DMS153 (cell line): ENCODE measurements around the gene IL31RA.

Experiments used
- DNase-seq: peaks from one replicate; lab custom pipeline; 2025; lab: John Stamatoyannopoulos, UW

Gene IL31RA

GRCh38 chr5:55860288-55860687 is 9.1 kb downstream of the IL31RA start:
- no peak for DNase-seq

DNA sequence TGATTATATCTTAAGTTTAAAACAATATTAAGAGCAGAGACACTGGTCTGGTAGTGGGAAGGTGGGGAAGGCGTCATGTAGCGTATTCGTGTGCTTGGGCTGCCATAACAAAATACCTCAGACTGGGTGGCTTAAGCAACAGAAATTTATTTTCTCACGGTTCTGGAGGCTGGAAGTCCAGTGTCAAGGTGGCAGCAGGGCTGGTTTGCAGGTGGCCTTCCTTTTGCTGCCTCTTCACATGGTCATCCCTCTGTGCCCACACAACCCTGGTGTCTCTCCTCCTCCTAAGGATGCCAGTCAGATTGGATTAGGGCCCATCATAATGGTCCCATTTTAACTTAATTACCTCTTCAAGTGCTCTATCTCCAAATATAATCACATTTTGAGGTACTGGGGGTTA is 9.6 kb downstream of the IL31RA start:
- DNase-seq, result no peak

DNA sequence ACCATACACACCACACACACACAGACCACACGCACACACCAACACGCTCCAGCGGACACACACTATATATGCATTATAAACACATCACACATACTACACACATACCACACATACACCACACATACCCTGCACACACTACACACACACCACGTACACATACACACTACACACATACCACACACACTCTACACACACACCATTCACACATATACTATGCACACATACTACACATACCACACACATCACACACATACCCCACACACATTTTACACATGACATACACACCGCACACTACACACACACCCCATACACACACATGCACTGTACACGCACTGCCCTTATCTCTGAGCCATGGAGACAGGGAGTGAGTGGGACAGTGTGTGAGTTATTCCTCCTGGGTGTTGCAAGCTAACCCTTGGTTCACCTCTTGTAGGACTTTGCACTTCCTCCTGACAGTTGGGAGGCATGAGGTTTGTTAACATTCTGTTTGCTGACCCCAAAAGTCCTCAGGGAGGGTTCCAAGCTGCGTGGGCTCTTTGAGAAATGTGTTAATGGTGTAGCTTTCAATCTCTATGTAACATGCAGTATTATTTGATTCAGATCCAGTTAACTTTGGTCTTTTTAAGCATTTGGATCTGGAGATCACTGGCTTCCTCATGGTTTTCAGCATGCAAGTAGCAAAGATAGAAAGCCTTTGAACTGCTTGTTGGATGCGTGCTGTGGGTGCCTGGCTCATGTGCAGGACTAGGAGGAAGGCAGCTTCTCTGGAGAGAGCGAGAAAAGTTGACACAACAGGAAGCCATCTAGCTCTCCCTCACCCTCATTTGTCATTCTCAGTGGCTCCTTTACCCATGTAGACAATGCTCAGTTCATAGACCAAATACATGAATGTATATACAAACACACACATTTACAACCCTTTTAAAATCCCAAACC is 13.7 kb downstream of the IL31RA start:
- no peak for DNase-seq

GRCh38 chr5:55865831-55866230 is 14.7 kb downstream of the IL31RA start:
- DNase-seq, result no peak

GRCh38 chr5:55866485-55866884 is 15.3 kb downstream of the IL31RA start:
- DNase-seq, result no peak

DNA sequence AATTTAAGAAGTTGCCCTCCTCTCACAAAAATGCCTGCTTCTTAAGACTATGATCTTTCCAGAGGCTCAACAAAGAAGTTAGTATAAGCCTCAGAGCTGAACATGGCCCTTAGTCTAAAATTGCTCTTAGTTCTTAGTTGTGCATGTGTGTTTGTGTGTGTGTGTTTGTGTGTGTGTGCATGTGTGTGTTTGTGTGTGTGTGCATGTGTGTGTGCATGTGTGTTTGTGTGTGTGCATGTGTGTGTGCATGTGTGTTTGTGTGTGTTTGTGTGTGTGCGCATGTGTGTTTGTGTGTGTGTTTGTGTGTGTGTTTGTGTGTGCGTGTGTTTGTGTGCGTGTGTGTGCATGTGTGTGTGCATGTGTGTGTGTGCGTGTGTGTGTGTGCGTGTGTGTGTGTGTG is 15.8 kb downstream of the IL31RA start:
- DNase-seq, result no peak

DNA sequence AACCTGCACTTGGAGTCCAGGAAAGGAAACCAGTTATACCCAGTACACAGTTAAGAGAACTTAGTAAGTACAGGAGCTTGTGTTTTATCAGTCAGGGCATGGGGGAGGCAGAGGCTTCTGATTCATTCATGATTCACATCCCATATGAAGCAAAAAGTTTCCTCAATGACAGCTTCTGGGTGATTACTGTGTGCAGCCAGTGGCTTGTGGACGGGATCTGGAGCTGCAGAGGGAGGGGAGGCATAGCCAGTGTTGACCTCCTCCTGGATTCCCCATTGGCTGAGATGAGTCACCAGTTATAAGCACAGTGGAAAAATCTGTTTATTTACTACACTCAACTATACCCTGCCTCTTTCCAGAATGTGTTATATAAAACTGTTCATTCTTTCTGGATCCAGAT is 17.7 kb downstream of the IL31RA start:
- DNase-seq, result no peak

- no peak for DNase-seq
These were observed 18.7 kb downstream of the IL31RA start for GRCh38 chr5:55869847-55870246.

- no peak for DNase-seq
These were observed 22.1 kb downstream of the IL31RA start for GRCh38 chr5:55873234-55873633.

GRCh38 chr5:55877655-55878054 is 26.5 kb downstream of the IL31RA start:
- DNase-seq, result no peak

GRCh38 chr5:55880453-55880852 is 29.3 kb downstream of the IL31RA start:
- no peak for DNase-seq

GRCh38 chr5:55885359-55885758 is 34.2 kb downstream of the IL31RA start:
- no peak for DNase-seq

DNA sequence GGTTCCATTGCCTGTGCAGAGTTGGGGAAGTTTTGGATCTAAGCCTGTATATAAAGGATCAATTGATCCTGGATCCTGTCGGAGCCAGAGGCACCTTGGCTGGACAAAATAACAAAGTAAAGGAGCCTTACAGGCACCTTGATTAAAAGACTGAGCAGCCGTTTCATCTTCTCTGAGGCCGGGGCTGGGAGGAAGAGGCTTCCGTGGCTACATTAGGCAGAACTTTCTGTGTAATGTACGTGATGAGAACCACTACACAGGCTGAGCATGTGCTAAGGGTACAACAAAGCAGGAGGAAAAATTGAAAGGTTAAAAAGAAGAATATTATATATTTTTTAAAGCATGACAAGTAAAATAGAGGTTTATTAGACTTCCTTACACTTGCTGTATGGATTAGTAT is 37.0 kb downstream of the IL31RA start:
- DNase-seq, result no peak

GRCh38 chr5:55892479-55892878 is 41.3 kb downstream of the IL31RA start:
- no peak for DNase-seq

GRCh38 chr5:55894135-55894534 is 43.0 kb downstream of the IL31RA start:
- DNase-seq, result no peak

GRCh38 chr5:55895346-55895745 is 44.2 kb downstream of the IL31RA start:
- no peak for DNase-seq

DNA sequence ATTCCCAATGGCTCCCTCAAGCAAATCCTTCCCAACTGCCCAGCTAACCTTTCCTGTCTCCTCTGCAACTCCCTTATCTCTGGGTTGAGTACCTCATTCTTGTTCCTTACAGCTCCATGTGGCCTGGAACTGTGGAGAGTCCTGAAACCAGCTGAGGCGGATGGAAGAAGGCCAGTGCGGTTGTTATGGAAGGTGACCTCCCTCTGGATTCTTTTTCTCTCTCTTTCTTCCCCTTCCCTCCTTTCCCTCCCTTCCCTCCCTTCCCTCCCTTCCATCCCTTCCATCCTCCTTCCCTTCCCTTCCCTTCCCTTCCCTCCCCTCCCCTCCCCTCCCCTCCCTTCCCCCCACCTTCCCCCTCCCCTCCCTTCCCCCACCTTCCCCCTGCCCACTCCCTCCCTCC is 45.1 kb downstream of the IL31RA start:
- DNase-seq, result no peak

DNA sequence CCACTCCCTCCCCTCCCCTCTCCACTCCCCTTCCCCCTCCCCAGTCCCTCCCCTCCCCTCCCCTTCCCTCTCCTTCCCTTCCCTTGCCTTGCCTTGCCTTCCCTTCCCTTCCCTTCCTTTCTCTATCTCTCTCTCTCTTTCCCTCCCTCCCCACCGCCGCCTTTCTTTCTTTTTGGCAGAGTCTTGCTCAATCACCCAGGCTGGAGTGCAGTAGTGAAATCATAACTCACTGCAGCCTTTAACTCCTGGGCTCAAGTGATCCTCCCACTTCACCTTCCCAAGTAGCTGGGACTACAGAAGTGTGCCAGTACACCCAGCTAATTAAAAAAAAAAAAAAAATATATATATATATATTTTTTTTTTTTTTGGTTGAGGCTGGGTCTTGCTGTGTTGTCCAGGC is 45.5 kb downstream of the IL31RA start:
- no peak for DNase-seq

DNA sequence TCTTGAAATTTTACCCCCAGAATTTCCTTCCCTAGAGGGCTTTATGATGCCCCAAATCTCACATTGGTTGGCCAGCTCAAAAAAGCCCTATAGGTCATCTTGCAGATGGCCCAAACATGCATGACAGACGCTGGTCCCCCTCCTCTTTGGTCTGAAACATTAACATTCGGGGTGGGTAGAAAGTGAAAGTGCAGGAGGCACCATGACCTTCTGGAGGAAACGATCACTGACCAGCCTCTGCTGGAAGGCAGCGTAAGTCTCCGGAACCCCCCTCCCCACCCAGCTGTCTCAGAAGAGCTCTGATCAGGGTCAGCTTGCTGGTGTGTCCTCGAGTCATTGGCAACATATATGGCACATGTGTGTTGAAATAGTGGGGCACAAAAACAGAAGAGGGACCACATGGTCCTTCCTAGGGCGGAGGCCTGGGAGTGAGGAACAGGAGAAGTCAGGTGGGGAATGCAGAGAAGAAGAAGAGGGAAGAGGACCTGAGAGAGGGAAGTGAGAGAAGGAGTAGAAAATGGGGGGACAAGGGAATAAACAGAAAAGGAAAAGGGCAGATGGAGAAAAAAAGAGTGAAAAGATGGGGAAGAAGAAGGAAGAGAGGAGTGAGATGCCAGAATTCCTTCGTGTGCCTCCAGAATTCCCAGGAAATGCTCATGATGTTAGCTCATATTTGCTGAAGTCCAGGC is 46.2 kb downstream of the IL31RA start:
- no peak for DNase-seq

GRCh38 chr5:55897905-55898304 is 46.7 kb downstream of the IL31RA start:
- DNase-seq, result no peak

GRCh38 chr5:55899344-55899743 is 48.2 kb downstream of the IL31RA start:
- DNase-seq, result no peak

GRCh38 chr5:55900068-55900467 is 48.9 kb downstream of the IL31RA start:
- DNase-seq, result no peak

DNA sequence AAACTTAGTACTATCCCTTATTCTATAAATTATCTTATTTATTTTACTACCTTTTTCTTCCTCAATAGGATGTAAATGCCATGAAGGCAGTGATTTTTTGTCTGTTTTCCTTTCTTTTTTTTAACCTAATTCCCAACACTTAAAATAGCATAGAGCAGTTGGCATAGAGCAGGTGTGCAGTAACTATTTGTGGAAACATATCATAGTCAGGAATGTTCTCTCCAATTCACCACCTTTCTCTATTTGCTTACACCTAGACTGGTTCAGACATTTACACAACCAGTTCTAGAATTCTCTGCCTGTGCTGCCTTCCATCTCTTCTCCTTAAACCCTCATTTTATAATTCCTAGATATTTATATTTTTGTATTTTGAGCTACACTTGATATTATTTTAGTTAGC is 49.6 kb downstream of the IL31RA start:
- no peak for DNase-seq
